GM23338 (cell line): Measurements from ENCODE around the gene SLC25A11. TPM values are rescaled to one million over a fixed set of nuclear protein-coding genes. Genes with fewer than 3 reads are reported as not detected.

Source experiments
- ATAC-seq: fragments of 200-7000 bp; cut with Tn5 transposase; 3 replicates; pipeline ENCODE4 v1.9.1; 2020
- DNase-seq: peaks from one replicate; pipeline ENCODE4 v3.0.0-alpha.2; 2015; ENCODE audit warnings: low spot score
- H2AFZ ChIP-seq: fragments of 200-600 bp; sonication (generic); 2 replicates; pipeline ENCODE4 v1.8.0; 2016; ENCODE audit warnings: antibody characterized with exemption, mild to moderate bottlenecking, moderate library complexity
- H3F3A ChIP-seq: fragments of 200-600 bp; sonication (generic); replicated peaks from 2 replicates; pipeline ENCODE4 v1.8.0; 2017; ENCODE audit warnings: antibody characterized with exemption, mixed run types, low read depth
- H3K27ac ChIP-seq: fragments of 200-600 bp; sonication (generic); 2 replicates; pipeline ENCODE4 v1.6.1; 2016; ENCODE audit warnings: low read depth
- H3K27me3 ChIP-seq: fragments of 200-600 bp; sonication (generic); 2 replicates; pipeline ENCODE4 v1.8.0; 2016; ENCODE audit warnings: mild to moderate bottlenecking, mixed run types, moderate library complexity; ENCODE audit not compliant: insufficient read depth
- H3K36me3 ChIP-seq: fragments of 200-600 bp; sonication (generic); 2 replicates; pipeline ENCODE4 v1.8.0; 2016; ENCODE audit warnings: mild to moderate bottlenecking; ENCODE audit not compliant: insufficient read depth
- H3K4me1 ChIP-seq: fragments of 200-600 bp; sonication (generic); 2 replicates; pipeline ENCODE4 v1.8.0; 2016; ENCODE audit warnings: mild to moderate bottlenecking, moderate library complexity; ENCODE audit not compliant: insufficient read depth
- H3K4me2 ChIP-seq: fragments of 200-600 bp; sonication (generic); 2 replicates; pipeline ENCODE4 v1.7.1; 2017; ENCODE audit warnings: mixed run types
- H3K4me3 ChIP-seq: fragments of 200-600 bp; sonication (generic); 2 replicates; pipeline ENCODE4 v1.6.1; 2016; ENCODE audit warnings: mixed run types
- H3K79me2 ChIP-seq: fragments of 200-600 bp; sonication (generic); replicated peaks from 2 replicates; pipeline ENCODE4 v1.8.0; 2017; ENCODE audit warnings: mild to moderate bottlenecking; ENCODE audit not compliant: insufficient read depth
- H3K9me2 ChIP-seq: fragments of 200-600 bp; sonication (generic); 2 replicates; pipeline ENCODE4 v1.8.0; 2017; ENCODE audit not compliant: insufficient read depth
- H4K20me1 ChIP-seq: fragments of 200-600 bp; sonication (generic); replicated peaks from 2 replicates; pipeline ENCODE4 v1.8.0; 2017; ENCODE audit warnings: mild to moderate bottlenecking; ENCODE audit not compliant: insufficient read depth
- H3K27ac Mint-ChIP-seq: 2 replicates; pipeline ENCODE4 v1.8.0; 2020; ENCODE audit warnings: inconsistent platforms, mild to moderate bottlenecking, moderate library complexity, mixed read lengths
- H3K27me3 Mint-ChIP-seq: 3 replicates; pipeline ENCODE4 v1.8.0; 2022; ENCODE audit warnings: low read depth, mild to moderate bottlenecking, moderate library complexity, mixed read lengths, inconsistent platforms; ENCODE audit not compliant: insufficient read depth, poor library complexity
- H3K36me3 Mint-ChIP-seq: 3 replicates; pipeline ENCODE4 v1.8.0; 2021; ENCODE audit warnings: low read depth, mild to moderate bottlenecking, inconsistent platforms, moderate library complexity, mixed read lengths
- H3K4me1 Mint-ChIP-seq: 3 replicates; pipeline ENCODE4 v1.8.0; 2020; ENCODE audit warnings: mild to moderate bottlenecking, inconsistent platforms, mixed read lengths
- H3K4me3 Mint-ChIP-seq: 3 replicates; pipeline ENCODE4 v1.8.0; 2021; ENCODE audit warnings: moderate library complexity, mild to moderate bottlenecking, inconsistent platforms, mixed read lengths
- H3K9me3 Mint-ChIP-seq: 3 replicates; pipeline ENCODE4 v1.8.0; 2020; ENCODE audit warnings: moderate library complexity, mild to moderate bottlenecking, inconsistent platforms, mixed read lengths
- CREB1 ChIP-seq: fragments of 250-450 bp; sonication (Bioruptor Pico); IDR thresholded peaks from 2 replicates; pipeline ENCODE4 v1.5.0; 2020; ENCODE audit warnings: low read depth, mild to moderate bottlenecking, moderate library complexity
- CTCF ChIP-seq, 2 experiments: fragments of 200-600 bp in 1 of 2; sonication (generic) in 1 of 2; conservative IDR thresholded peaks; 2 replicates each; pipeline versions ENCODE4 v1.5.1 to v1.6.1; 2016 to 2017; ENCODE audit warnings: antibody characterized with exemption in 2 of 2, low read depth in 2 of 2, mild to moderate bottlenecking in 2 of 2, moderate library complexity in 1 of 2
- ETS1 ChIP-seq: IDR thresholded peaks from 2 replicates; pipeline ENCODE4 v1.6.1; 2016; ENCODE audit warnings: antibody characterized with exemption
- EZH2 ChIP-seq: fragments of 200-600 bp; sonication (generic); IDR thresholded peaks from one replicate; pipeline ENCODE4 v1.8.0; 2017; ENCODE audit warnings: antibody characterized with exemption, mild to moderate bottlenecking, low read depth; ENCODE audit not compliant: unreplicated experiment
- EZH2phosphoT487 ChIP-seq: fragments of 200-600 bp; sonication (generic); IDR thresholded peaks from one replicate; pipeline ENCODE4 v1.8.1; 2018; ENCODE audit warnings: antibody characterized with exemption; ENCODE audit not compliant: unreplicated experiment
- JUNB ChIP-seq: IDR thresholded peaks from one replicate; pipeline ENCODE4 v1.6.1; 2016; ENCODE audit warnings: antibody characterized with exemption; ENCODE audit not compliant: unreplicated experiment
- NANOG ChIP-seq: IDR thresholded peaks from 2 replicates; pipeline ENCODE4 v1.6.1; 2016; ENCODE audit warnings: antibody characterized with exemption, borderline replicate concordance
- STAT1 ChIP-seq: IDR thresholded peaks from one replicate; pipeline ENCODE4 v1.6.1; 2016; ENCODE audit warnings: antibody characterized with exemption; ENCODE audit not compliant: unreplicated experiment
- ZNF331 ChIP-seq: fragments of 250-450 bp; sonication (Bioruptor Pico); IDR thresholded peaks from 2 replicates; pipeline ENCODE4 v1.5.0; 2020; ENCODE audit warnings: low read depth, mild to moderate bottlenecking, moderate library complexity
- ZNF462 ChIP-seq: fragments of 250-450 bp; sonication (Bioruptor Pico); IDR thresholded peaks from 2 replicates; pipeline ENCODE4 v1.5.0; 2020; ENCODE audit warnings: mild to moderate bottlenecking, moderate library complexity
- polyA plus RNA-seq: library from polyadenylated mRNA; unstranded; fragments of >200 nt; fragmentation: Nextera tagmentation; extraction: Ambion mirVana; gene quantifications from 2 replicates; pipeline ENCODE4 v1.2.1, GENCODE V29; 2016
- total RNA-seq: library from RNA; depleted of rRNA; stranded (reverse); fragments of >200 nt; shearing (Covaris generic); gene quantifications from 2 replicates; pipeline ENCODE4 v1.2.3, GENCODE V29; 2014

SLC25A11 gene
- total and polyA plus RNA-seq, 2 experiments from 2014 or later = 37.8 to 73.6 TPM

GRCh38 chr17:4944163-4944553 lies 4.3 kb upstream of the SLC25A11 start:
- H2AFZ ChIP-seq = no peak overlapping the region
- ATAC-seq (no peak), DNase-seq (peak; percentile 32)
- H3K79me2 ChIP-seq = peaks cover 59% of the 10 kb centered on the region
- H3F3A ChIP-seq = peaks cover 61% of the 10 kb centered on the region
- H3K36me3 ChIP-seq = peaks cover 21% of the 10 kb centered on the region
- Mint-ChIP-seq H3K36me3 (peaks cover 76% of the 10 kb centered on the region), H3K4me1 (peaks cover 39% of the 10 kb centered on the region), H3K27me3 (peaks cover 36% of the 10 kb centered on the region), H3K27ac (peak overlapping the region; percentile 92), H3K4me3 (peak overlapping the region; percentile 35; the same call in 1 of the 3 replicates), H3K9me3 (no peaks in the 10 kb centered on the region; the same call in 2 of the 3 replicates)
- no peak overlapping the region for H3K4me3 ChIP-seq
- H3K4me1 ChIP-seq = peaks cover 34% of the 10 kb centered on the region
- H4K20me1 ChIP-seq = peaks cover 34% of the 10 kb centered on the region
- H3K27me3 ChIP-seq = no peaks in the 10 kb centered on the region
- TF ChIP-seq ZNF462 (no peak), CREB1 (CRISPR knock-in tag) (no peak), NANOG (no peak), JUNB (no peak), ZNF331 (CRISPR knock-in tag) (no peak), ETS1 (no peak), STAT1 (no peak), EZH2 (no peak), CTCF (conservative IDR thresholded peaks at IDR 0.05; ENCODE audit: low read depth in 2 of 2) (no peak), EZH2phosphoT487 (no peak)
- no peak overlapping the region for H3K4me2 ChIP-seq
- H3K27ac ChIP-seq = peak overlapping the region; percentile 100
- H3K9me2 ChIP-seq = no peaks in the 10 kb centered on the region
